Loucy (cell line): ENCODE results near the gene LRRC23.
"Not testable (repeated sequence)": the region's sequence is repeated elsewhere in the genome, so short reads cannot be mapped to it uniquely, and the experiment has no call there.

Experiments used
- H2AFZ ChIP-seq: fragments of 200-600 bp; sonication (generic); 2 replicates; pipeline ENCODE4 v1.6.0; 2016; ENCODE audit warnings: antibody characterized with exemption, mild to moderate bottlenecking, low read length, moderate library complexity
- H3F3A ChIP-seq: fragments of 200-600 bp; 2 replicates; pipeline ENCODE4 v1.6.0; 2016; ENCODE audit warnings: antibody characterized with exemption, low read depth, mild to moderate bottlenecking
- H3K27me3 ChIP-seq: fragments of 200-600 bp; sonication (generic); 2 replicates; pipeline ENCODE4 v1.6.1; 2014; ENCODE audit warnings: low read length, mild to moderate bottlenecking; ENCODE audit not compliant: insufficient read depth, poor library complexity, severe bottlenecking
- H3K36me3 ChIP-seq: fragments of 200-600 bp; sonication (generic); 2 replicates; pipeline ENCODE4 v1.6.1; 2016; ENCODE audit warnings: low read length; ENCODE audit not compliant: insufficient read depth
- H3K4me1 ChIP-seq: fragments of 200-600 bp; sonication (generic); 2 replicates; pipeline ENCODE4 v1.5.1; 2014; ENCODE audit warnings: low read length, mild to moderate bottlenecking; ENCODE audit not compliant: insufficient read depth, poor library complexity, severe bottlenecking
- H3K4me2 ChIP-seq: fragments of 200-600 bp; sonication (generic); 2 replicates; pipeline ENCODE4 v1.6.0; 2014; ENCODE audit warnings: antibody characterized with exemption, low read length, low read depth, mild to moderate bottlenecking; ENCODE audit not compliant: poor library complexity, severe bottlenecking
- H3K4me3 ChIP-seq: fragments of 200-600 bp; sonication (generic); 2 replicates; pipeline ENCODE4 v1.5.1; 2014; ENCODE audit warnings: low read length, mild to moderate bottlenecking, mixed read lengths; ENCODE audit not compliant: poor library complexity, severe bottlenecking
- H3K79me2 ChIP-seq: fragments of 200-600 bp; sonication (generic); 2 replicates; pipeline ENCODE4 v1.6.1; 2014; ENCODE audit warnings: low read length; ENCODE audit not compliant: insufficient read depth
- H3K9ac ChIP-seq: fragments of 200-600 bp; sonication (generic); 2 replicates; pipeline ENCODE4 v1.6.0; 2014; ENCODE audit warnings: mild to moderate bottlenecking, low read depth, low read length, moderate library complexity; ENCODE audit not compliant: poor library complexity, severe bottlenecking
- H3K9me2 ChIP-seq: fragments of 200-600 bp; sonication (generic); replicated peaks from 2 replicates; pipeline ENCODE4 v1.6.1; 2016; ENCODE audit warnings: low read depth, low read length, mixed read lengths
- H3K9me3 ChIP-seq: fragments of 200-600 bp; sonication (generic); 2 replicates; pipeline ENCODE4 v1.6.1; 2014; ENCODE audit warnings: mild to moderate bottlenecking, antibody characterized with exemption, low read length, low read depth; ENCODE audit not compliant: insufficient read depth
- H4K20me1 ChIP-seq: fragments of 200-600 bp; sonication (generic); 2 replicates; pipeline ENCODE4 v1.6.0; 2014; ENCODE audit warnings: antibody characterized with exemption, low read length, mild to moderate bottlenecking; ENCODE audit not compliant: insufficient read depth, poor library complexity, severe bottlenecking
- CTCF ChIP-seq: fragments of 200-600 bp; sonication (generic); conservative IDR thresholded peaks from 2 replicates; pipeline ENCODE4 v1.5.1; 2014; ENCODE audit warnings: mild to moderate bottlenecking, antibody characterized with exemption, low read length
- EZH2phosphoT487 ChIP-seq: fragments of 200-600 bp; IDR thresholded peaks from 2 replicates; pipeline ENCODE4 v1.6.1; 2018; ENCODE audit warnings: antibody characterized with exemption, mild to moderate bottlenecking, moderate library complexity, borderline replicate concordance

LRRC23 gene

GRCh38 chr12:6863033-6863432, 41.6 kb upstream of the LRRC23 start:
- Histone ChIP-seq H3K9me2 (no peaks in the 10 kb centered on the region), H3K79me2 (peaks cover 13% of the 10 kb centered on the region), H3F3A (no peaks in the 10 kb centered on the region), H4K20me1 (peaks cover 2% of the 10 kb centered on the region), H3K4me3 (no peak overlapping the region), H3K9ac (no peak overlapping the region), H3K36me3 (peaks cover 75% of the 10 kb centered on the region), H3K4me2 (no peak overlapping the region), H3K9me3 (no peaks in the 10 kb centered on the region), H3K4me1 (peaks cover 7% of the 10 kb centered on the region), H3K27me3 (peaks cover 4% of the 10 kb centered on the region), H2AFZ (no peak overlapping the region)
- no peak for TF ChIP-seq CTCF

- Histone ChIP-seq H3K4me2 (no peak overlapping the region), H2AFZ (no peak overlapping the region), H3K9me2 (no peaks in the 10 kb centered on the region), H3K9me3 (no peaks in the 10 kb centered on the region), H3F3A (no peaks in the 10 kb centered on the region), H3K27me3 (peaks cover 4% of the 10 kb centered on the region), H3K4me1 (peaks cover 7% of the 10 kb centered on the region), H3K4me3 (no peak overlapping the region), H3K9ac (no peak overlapping the region), H3K79me2 (peaks cover 20% of the 10 kb centered on the region), H4K20me1 (peaks cover 9% of the 10 kb centered on the region), H3K36me3 (peaks cover 68% of the 10 kb centered on the region)
- TF ChIP-seq CTCF (no peak), EZH2phosphoT487 (no peak)
Measured at GRCh38 chr12:6863586-6864321, 40.9 kb upstream of the LRRC23 start.

GRCh38 chr12:6865307-6865706, 39.3 kb upstream of the LRRC23 start:
- H3K9me2 ChIP-seq, H3K27me3 ChIP-seq, H3F3A ChIP-seq, H2AFZ ChIP-seq, H3K9me3 ChIP-seq, H3K4me2 ChIP-seq, H3K9ac ChIP-seq, H3K4me3 ChIP-seq: not testable (repeated sequence)
- Histone ChIP-seq H3K4me1 (peaks cover 15% of the 10 kb centered on the region), H3K79me2 (peaks cover 36% of the 10 kb centered on the region), H3K36me3 (peaks cover 64% of the 10 kb centered on the region; the same call in 1 of the 2 replicates), H4K20me1 (peaks cover 23% of the 10 kb centered on the region)
